Keratinocyte (primary cell): Measurements from ENCODE around the gene PSMD2. TPM values are rescaled to one million over a fixed set of nuclear protein-coding genes. Genes with fewer than 3 reads are reported as not detected.
A peak's percentile ranks its signal among the peaks of the same experiment; 100 is the strongest.

Experiments
- DNase-seq: peaks from one replicate; pipeline ENCODE4 v3.0.0-alpha.2; 2011; ENCODE audit warnings: low read depth, missing footprints, low spot score
- FAIRE-seq: peaks from 2 replicates; lab custom pipeline; 2011; peaks lifted over from hg19 to GRCh38; lab: Jason Lieb, UNC
- H2AFZ ChIP-seq: 2 replicates; pipeline ENCODE4 v1.6.0; 2012; ENCODE audit warnings: low read length, control low read depth, inconsistent platforms; ENCODE audit not compliant: control insufficient read depth
- H3K27ac ChIP-seq: 2 replicates; pipeline ENCODE4 v1.5.1; 2011; ENCODE audit warnings: low read length; ENCODE audit not compliant: control insufficient read depth, insufficient read depth
- H3K27me3 ChIP-seq: 3 replicates; pipeline ENCODE4 v1.6.0; 2011; ENCODE audit warnings: low read length; ENCODE audit not compliant: control insufficient read depth, insufficient read depth; ENCODE audit errors: extremely low read depth
- H3K36me3 ChIP-seq, 2 experiments: 2 replicates in 1 of 2; 3 replicates in 1 of 2; pipeline ENCODE4 v1.5.1; 2011; ENCODE audit warnings: low read length in 2 of 2, mild to moderate bottlenecking in 1 of 2; ENCODE audit not compliant: control insufficient read depth in 2 of 2, insufficient read depth in 2 of 2; ENCODE audit errors: extremely low read depth in 1 of 2
- H3K4me1 ChIP-seq: 3 replicates; pipeline ENCODE4 v1.5.1; 2011; ENCODE audit warnings: low read length; ENCODE audit not compliant: control insufficient read depth, insufficient read depth; ENCODE audit errors: extremely low read depth
- H3K4me2 ChIP-seq: 3 replicates; pipeline ENCODE4 v1.6.0; 2011; ENCODE audit warnings: low read depth, low read length; ENCODE audit not compliant: control insufficient read depth, insufficient read depth; ENCODE audit errors: extremely low read depth
- H3K4me3 ChIP-seq, 3 experiments: fragments of 200-600 bp in 1 of 3; sonication (generic) in 1 of 3; 2 replicates in 2 of 3; 3 replicates in 1 of 3; pipeline ENCODE4 v1.5.1; 2011 to 2016; ENCODE audit warnings: low read length in 3 of 3, mild to moderate bottlenecking in 3 of 3, control low read depth in 2 of 3, inconsistent platforms in 1 of 3, low read depth in 1 of 3, mixed read lengths in 1 of 3, mixed run types in 1 of 3, moderate library complexity in 1 of 3; ENCODE audit not compliant: control insufficient read depth in 2 of 3, insufficient read depth in 2 of 3; ENCODE audit errors: extremely low read depth in 1 of 3
- H3K79me2 ChIP-seq: 2 replicates; pipeline ENCODE4 v1.6.0; 2012; ENCODE audit warnings: low read length; ENCODE audit not compliant: control insufficient read depth, insufficient read depth
- H3K9ac ChIP-seq: 3 replicates; pipeline ENCODE4 v1.6.0; 2011; ENCODE audit warnings: low read length; ENCODE audit not compliant: control insufficient read depth, insufficient read depth; ENCODE audit errors: extremely low read depth
- H3K9me1 ChIP-seq: 3 replicates; pipeline ENCODE4 v1.6.0; 2011; ENCODE audit warnings: low read length; ENCODE audit not compliant: control insufficient read depth, insufficient read depth; ENCODE audit errors: extremely low read depth
- H3K9me3 ChIP-seq: 2 replicates; pipeline ENCODE4 v1.5.1; 2012; ENCODE audit warnings: low read depth, low read length; ENCODE audit not compliant: control insufficient read depth
- H4K20me1 ChIP-seq: 3 replicates; pipeline ENCODE4 v1.6.0; 2011; ENCODE audit warnings: low read length; ENCODE audit not compliant: control insufficient read depth, insufficient read depth; ENCODE audit errors: extremely low read depth
- EZH2 ChIP-seq: IDR thresholded peaks from one replicate; pipeline ENCODE4 v1.6.1; 2012; ENCODE audit warnings: inconsistent platforms, mild to moderate bottlenecking, low read length, moderate library complexity
- dilution Hi-C: fragments of 300-500 bp; cut with MboI; formaldehyde crosslinking; loops from one replicate; pipeline ENCODE4 v1.7.0; 2020; ENCODE audit warnings: low sequenced_read_pairs; ENCODE audit not compliant: extremely low pct_ligation_motif_present
- polyA plus RNA-seq, 5 experiments: library from polyadenylated mRNA; depleted of rRNA in 3 of 5; stranded (reverse) in 3 of 5; stranded (forward) in 1 of 5; unstranded in 1 of 5; fragments of >200 nt; gene quantifications; 1 replicate in 1 of 5; 2 replicates in 3 of 5; 3 replicates in 1 of 5; pipeline versions ENCODE4 v1.2.1 to v1.2.3, GENCODE V29; 2011 to 2012; ENCODE audit warnings: missing spikeins in 2 of 5, low read depth in 1 of 5, low replicate concordance in 1 of 5
- TF ChIP-seq, protein P1 (sequence below), 3 experiments: IDR thresholded peaks in 1 of 3; conservative IDR thresholded peaks in 1 of 3; optimal IDR thresholded peaks in 1 of 3; 2 replicates in 2 of 3; 3 replicates in 1 of 3; pipeline versions ENCODE3 to v1.5.1; 2011; ENCODE audit warnings: low read length in 3 of 3, mild to moderate bottlenecking in 3 of 3, moderate library complexity in 2 of 3, control low read depth in 1 of 3, inconsistent platforms in 1 of 3; ENCODE audit not compliant: insufficient read depth in 2 of 3; ENCODE audit errors: extremely low read depth in 1 of 3

The PSMD2 gene
- polyA plus RNA-seq, 1 donor (not counting 4 experiments of a cell fraction or from before 2014, with no cell fraction given) = 593 TPM

DNA sequence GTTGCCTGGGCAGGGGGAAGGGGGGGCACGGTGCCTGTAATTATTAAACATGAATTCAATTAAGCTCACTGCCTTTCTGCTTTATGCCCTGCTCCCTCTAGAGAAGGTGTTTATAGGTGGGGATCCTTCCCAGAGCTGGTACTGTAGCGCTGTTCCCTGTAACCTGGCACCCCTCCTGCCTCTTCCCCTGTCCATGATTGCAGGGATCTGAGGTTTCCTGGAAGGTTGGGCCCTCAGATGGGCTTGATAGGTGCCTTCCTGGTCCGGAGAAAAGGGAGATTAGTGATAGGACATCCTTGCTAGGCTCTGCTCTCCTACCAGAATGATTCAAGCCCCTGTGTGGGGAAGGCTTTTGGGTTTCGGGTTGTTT, 36.2 kb downstream of the PSMD2 start:
- H3K79me2 ChIP-seq = peaks cover 25% of the 10 kb centered on the region
- no peak for FAIRE-seq
- H4K20me1 ChIP-seq = peaks cover 14% of the 10 kb centered on the region

DNA sequence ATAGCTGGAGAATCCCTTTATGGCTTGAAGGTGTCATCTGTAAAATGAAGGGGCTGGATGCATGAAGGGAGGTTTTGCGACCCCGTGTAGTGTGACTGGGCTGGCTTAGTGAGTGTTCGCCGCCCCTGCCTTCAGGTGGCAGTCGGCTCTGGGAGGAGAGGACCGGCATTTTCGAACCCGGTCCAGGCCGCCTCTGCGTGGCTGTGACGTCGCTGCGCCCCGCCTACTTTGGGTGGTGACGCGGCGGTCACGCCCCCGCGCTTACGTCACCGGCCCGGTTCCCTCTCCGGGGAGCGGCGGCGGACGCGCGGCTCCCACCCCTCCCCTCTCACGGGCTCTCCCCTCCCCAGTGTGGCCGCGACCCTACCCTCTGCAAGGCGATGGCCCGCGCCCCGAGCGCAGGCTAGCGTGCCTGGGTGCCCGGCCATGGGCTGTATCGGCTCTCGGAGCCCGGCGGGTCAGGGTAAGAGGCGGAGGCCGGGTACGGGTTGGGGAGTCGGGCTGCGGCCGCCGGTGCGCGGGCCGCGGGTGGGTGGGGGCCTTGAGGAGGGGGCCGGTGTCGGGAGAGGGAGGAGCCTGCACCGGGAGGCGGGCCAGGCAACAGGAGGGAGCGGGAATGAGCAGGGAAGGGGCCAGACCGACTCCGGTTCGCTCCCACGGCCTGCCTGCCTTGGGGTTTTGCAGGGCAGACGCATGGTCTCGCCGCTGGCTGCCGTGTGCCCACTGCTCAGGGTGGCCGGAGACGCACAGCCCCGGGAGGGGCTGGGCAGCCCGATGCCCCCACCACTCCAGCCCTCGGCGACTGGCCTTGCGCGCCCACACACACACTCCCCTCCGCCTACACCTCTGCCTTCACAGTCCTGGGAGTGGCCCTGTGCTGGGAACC, 36.9 kb downstream of the PSMD2 start:
- no peak overlapping the region for H2AFZ ChIP-seq
- H3K4me2 ChIP-seq = peak overlapping the region; percentile 90
- TF ChIP-seq, protein P1, sequence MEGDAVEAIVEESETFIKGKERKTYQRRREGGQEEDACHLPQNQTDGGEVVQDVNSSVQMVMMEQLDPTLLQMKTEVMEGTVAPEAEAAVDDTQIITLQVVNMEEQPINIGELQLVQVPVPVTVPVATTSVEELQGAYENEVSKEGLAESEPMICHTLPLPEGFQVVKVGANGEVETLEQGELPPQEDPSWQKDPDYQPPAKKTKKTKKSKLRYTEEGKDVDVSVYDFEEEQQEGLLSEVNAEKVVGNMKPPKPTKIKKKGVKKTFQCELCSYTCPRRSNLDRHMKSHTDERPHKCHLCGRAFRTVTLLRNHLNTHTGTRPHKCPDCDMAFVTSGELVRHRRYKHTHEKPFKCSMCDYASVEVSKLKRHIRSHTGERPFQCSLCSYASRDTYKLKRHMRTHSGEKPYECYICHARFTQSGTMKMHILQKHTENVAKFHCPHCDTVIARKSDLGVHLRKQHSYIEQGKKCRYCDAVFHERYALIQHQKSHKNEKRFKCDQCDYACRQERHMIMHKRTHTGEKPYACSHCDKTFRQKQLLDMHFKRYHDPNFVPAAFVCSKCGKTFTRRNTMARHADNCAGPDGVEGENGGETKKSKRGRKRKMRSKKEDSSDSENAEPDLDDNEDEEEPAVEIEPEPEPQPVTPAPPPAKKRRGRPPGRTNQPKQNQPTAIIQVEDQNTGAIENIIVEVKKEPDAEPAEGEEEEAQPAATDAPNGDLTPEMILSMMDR (optimal IDR thresholded peaks at IDR 0.05 in 1 of 3, IDR thresholded peaks at IDR 0.05 in 1 of 3, conservative IDR thresholded peaks at IDR 0.05 in 1 of 3; ENCODE audit: extremely low read depth in 1 of 3, insufficient read depth in 2 of 3, low read length in 3 of 3) = no peak
- TF ChIP-seq EZH2 = no peak
- no peaks in the 10 kb centered on the region for H3K27me3 ChIP-seq
- peaks cover 14% of the 10 kb centered on the region for H4K20me1 ChIP-seq
- peak overlapping the region; percentile 85 for H3K27ac ChIP-seq
- H3K9ac ChIP-seq = peak overlapping the region; percentile 88
- no peaks in the 10 kb centered on the region for H3K9me3 ChIP-seq
- peaks cover 3% of the 10 kb centered on the region for H3K9me1 ChIP-seq
- H3K4me3 ChIP-seq = peak overlapping the region; percentile 52 to 78 (median 72)
- no peak for FAIRE-seq
- peaks cover 89% of the 10 kb centered on the region for H3K4me1 ChIP-seq
- peaks cover 28% of the 10 kb centered on the region for H3K79me2 ChIP-seq
- DNase-seq = no peak
- dilution Hi-C loops = no loop called here
- H3K36me3 ChIP-seq = peaks cover 32 to 37% of the 10 kb centered on the region in 2 experiments

More for the DNA sequence above, 36.2 kb downstream of the PSMD2 start:
- Histone ChIP-seq H3K27me3 (no peaks in the 10 kb centered on the region), H3K36me3 (peaks cover 34 to 37% of the 10 kb centered on the region in 2 experiments), H3K9ac (peak overlapping the region; percentile 88), H3K9me3 (no peaks in the 10 kb centered on the region), H2AFZ (no peak overlapping the region), H3K9me1 (peaks cover 3% of the 10 kb centered on the region), H3K27ac (peak overlapping the region; percentile 85), H3K4me1 (peaks cover 85% of the 10 kb centered on the region), H3K4me2 (peak overlapping the region; percentile 45), H3K4me3 (peak overlapping the region in 1 of 3 experiments; percentile 78)
- dilution Hi-C loops = no loop called here
- no peak for DNase-seq
- TF ChIP-seq, protein P1 (optimal IDR thresholded peaks at IDR 0.05 in 1 of 3, IDR thresholded peaks at IDR 0.05 in 1 of 3, conservative IDR thresholded peaks at IDR 0.05 in 1 of 3; ENCODE audit: extremely low read depth in 1 of 3, insufficient read depth in 2 of 3, low read length in 3 of 3) = no peak
- TF ChIP-seq EZH2 = no peak
